IMR-90 (cell line): Measurements from ENCODE around the gene PKIG. TPM values are rescaled to one million over a fixed set of nuclear protein-coding genes. Genes with fewer than 3 reads are reported as not detected.

ENCODE experiments used
- ATAC-seq: fragments of 200-7000 bp; cut with Tn5 transposase; 2 replicates; pipeline ENCODE4 v1.9.1; 2020; ENCODE audit warnings: low read depth, mild to moderate bottlenecking, moderate library complexity
- BruUV-seq: library from RNA; stranded (reverse); fragments of 400-500 nt; replicated peaks from 2 replicates; lab custom pipeline; 2021; lab: Mats Ljungman, UMichigan
- CTCF ChIA-PET: fragments of 300-600 bp; formaldehyde crosslinking; extraction: SDS; loops from one replicate; lab custom pipeline; 2021; ENCODE audit warnings: antibody characterized with exemption; lab: Yijun Ruan, JAX
- POLR2A ChIA-PET: fragments of 300-600 bp; sonication (Branson Sonifier 250); formaldehyde crosslinking; loops from one replicate; lab custom pipeline; 2022; ENCODE audit warnings: antibody characterized with exemption; ENCODE audit not compliant: unreplicated experiment; lab: Charles Lee
- DNase-seq: peaks from one replicate; pipeline ENCODE4 v3.0.0; 2013
- H2AFZ ChIP-seq: replicated peaks from 2 replicates; pipeline ENCODE3; 2013; ENCODE audit warnings: low read length, mild to moderate bottlenecking; ENCODE audit not compliant: poor library complexity
- H2AK5ac ChIP-seq: 2 replicates; pipeline ENCODE4 v1.6.1; 2013; ENCODE audit warnings: low read depth, low read length, inconsistent platforms
- H2AK9ac ChIP-seq: replicated peaks from 2 replicates; pipeline ENCODE3; 2013; ENCODE audit warnings: mild to moderate bottlenecking, low read depth, low read length, moderate library complexity; ENCODE audit not compliant: poor library complexity
- H2BK120ac ChIP-seq: 2 replicates; pipeline ENCODE4 v1.6.1; 2013; ENCODE audit warnings: low read depth, low read length, inconsistent platforms
- H2BK15ac ChIP-seq: 3 replicates; pipeline ENCODE4 v1.6.1; 2013; ENCODE audit warnings: low read depth, low read length, inconsistent platforms
- H2BK20ac ChIP-seq: 2 replicates; pipeline ENCODE4 v1.6.1; 2013; ENCODE audit warnings: low read depth, mild to moderate bottlenecking, inconsistent platforms, low read length, moderate library complexity
- H2BK5ac ChIP-seq: 2 replicates; pipeline ENCODE4 v1.6.1; 2013; ENCODE audit warnings: mild to moderate bottlenecking, low read depth, low read length, inconsistent platforms; ENCODE audit not compliant: poor library complexity, severe bottlenecking
- H3K14ac ChIP-seq: replicated peaks from 2 replicates; pipeline ENCODE4 v1.6.1; 2013; ENCODE audit warnings: low read depth, low read length, inconsistent platforms
- H3K18ac ChIP-seq: 2 replicates; pipeline ENCODE4 v1.6.1; 2013; ENCODE audit warnings: low read depth, low read length, control low read depth
- H3K23ac ChIP-seq: 2 replicates; pipeline ENCODE4 v1.6.1; 2013; ENCODE audit warnings: low read depth, low read length, inconsistent platforms
- H3K27ac ChIP-seq: 2 replicates; pipeline ENCODE4 v1.5.1; 2013; ENCODE audit warnings: mild to moderate bottlenecking, control low read depth, low read length; ENCODE audit not compliant: insufficient read depth
- H3K27me3 ChIP-seq: 2 replicates; pipeline ENCODE4 v1.6.1; 2013; ENCODE audit warnings: low read length; ENCODE audit not compliant: control insufficient read depth, insufficient read depth
- H3K36me3 ChIP-seq: 2 replicates; pipeline ENCODE4 v1.6.1; 2013; ENCODE audit warnings: low read length, mixed read lengths; ENCODE audit not compliant: control insufficient read depth, insufficient read depth
- H3K4ac ChIP-seq: 2 replicates; pipeline ENCODE4 v1.6.1; 2013; ENCODE audit warnings: low read depth, low read length, inconsistent platforms
- H3K4me1 ChIP-seq: 2 replicates; pipeline ENCODE4 v1.6.1; 2013; ENCODE audit warnings: low read length, mixed read lengths; ENCODE audit not compliant: control insufficient read depth, insufficient read depth
- H3K4me2 ChIP-seq: 2 replicates; pipeline ENCODE4 v1.6.1; 2013; ENCODE audit warnings: low read depth, mild to moderate bottlenecking, control low read depth, low read length, moderate library complexity
- H3K4me3 ChIP-seq: 2 replicates; pipeline ENCODE4 v1.5.1; 2013; ENCODE audit warnings: low read depth, mild to moderate bottlenecking, control low read depth, low read length, moderate library complexity; ENCODE audit not compliant: insufficient read depth
- H3K56ac ChIP-seq: 2 replicates; pipeline ENCODE4 v1.6.1; 2013; ENCODE audit warnings: low read length, inconsistent platforms; ENCODE audit not compliant: insufficient read depth; ENCODE audit errors: extremely low read depth
- H3K79me1 ChIP-seq, 2 experiments: 2 replicates each; pipeline ENCODE4 v1.6.1; 2013; ENCODE audit warnings: low read length in 2 of 2, inconsistent platforms in 1 of 2, low read depth in 1 of 2
- H3K9ac ChIP-seq: 2 replicates; pipeline ENCODE4 v1.6.1; 2013; ENCODE audit warnings: low read depth, low read length, control low read depth
- H3K9me1 ChIP-seq: 2 replicates; pipeline ENCODE4 v1.6.1; 2013; ENCODE audit warnings: low read length, inconsistent platforms; ENCODE audit not compliant: insufficient read depth
- H3K9me3 ChIP-seq: 2 replicates; pipeline ENCODE4 v1.6.1; 2013; ENCODE audit warnings: low read length; ENCODE audit not compliant: control insufficient read depth, insufficient read depth
- H4K20me1 ChIP-seq: 2 replicates; pipeline ENCODE4 v1.6.1; 2013; ENCODE audit warnings: low read length, inconsistent platforms; ENCODE audit not compliant: insufficient read depth
- H4K5ac ChIP-seq: 2 replicates; pipeline ENCODE4 v1.6.1; 2013; ENCODE audit warnings: mild to moderate bottlenecking, low read depth, low read length, control low read depth
- H4K8ac ChIP-seq, 2 experiments: 2 replicates each; pipeline ENCODE4 v1.6.1; 2013; ENCODE audit warnings: low read depth in 2 of 2, low read length in 2 of 2, control low read depth in 1 of 2, inconsistent platforms in 1 of 2
- H4K91ac ChIP-seq: 2 replicates; pipeline ENCODE4 v1.6.1; 2013; ENCODE audit warnings: low read depth, low read length, inconsistent platforms; ENCODE audit not compliant: insufficient read depth
- BHLHE40 ChIP-seq: fragments of 150-350 bp; IDR thresholded peaks from 2 replicates; pipeline ENCODE4 v1.6.1; 2016; ENCODE audit warnings: mild to moderate bottlenecking, low read depth, low read length
- CEBPB ChIP-seq: IDR thresholded peaks from 2 replicates; pipeline ENCODE4 v1.6.1; 2012; ENCODE audit warnings: low read depth, low read length, improper control_type of control experiment
- CHD1 ChIP-seq: IDR thresholded peaks from 2 replicates; pipeline ENCODE4 v1.6.1; 2012; ENCODE audit warnings: low read depth, low read length, improper control_type of control experiment
- FOS ChIP-seq: fragments of 150-350 bp; IDR thresholded peaks from 2 replicates; pipeline ENCODE4 v1.6.1; 2016; ENCODE audit warnings: low read depth, low read length
- MAFK ChIP-seq: IDR thresholded peaks from 2 replicates; pipeline ENCODE4 v1.6.1; 2012; ENCODE audit warnings: low read depth, low read length, improper control_type of control experiment
- MAZ ChIP-seq: IDR thresholded peaks from 2 replicates; pipeline ENCODE4 v1.6.1; 2012; ENCODE audit warnings: low read depth, mild to moderate bottlenecking, low read length, improper control_type of control experiment, moderate library complexity, borderline replicate concordance
- MXI1 ChIP-seq: IDR thresholded peaks from 2 replicates; pipeline ENCODE4 v1.6.1; 2012; ENCODE audit warnings: low read depth, mild to moderate bottlenecking, low read length, moderate library complexity, borderline replicate concordance
- NFE2L2 ChIP-seq: fragments of 150-350 bp; IDR thresholded peaks from 2 replicates; pipeline ENCODE4 v1.6.1; 2016; ENCODE audit warnings: low read depth, mild to moderate bottlenecking, low read length
- POLR2A ChIP-seq: IDR thresholded peaks from 2 replicates; pipeline ENCODE4 v1.6.1; 2012; ENCODE audit warnings: mild to moderate bottlenecking, low read depth, low read length
- RAD21 ChIP-seq: IDR thresholded peaks from 2 replicates; pipeline ENCODE4 v1.6.1; 2012; ENCODE audit warnings: low read length, improper control_type of control experiment
- RCOR1 ChIP-seq: IDR thresholded peaks from 2 replicates; pipeline ENCODE4 v1.6.1; 2012; ENCODE audit warnings: mild to moderate bottlenecking, low read length, improper control_type of control experiment; ENCODE audit not compliant: insufficient replicate concordance
- RFX5 ChIP-seq: IDR thresholded peaks from 2 replicates; pipeline ENCODE4 v1.8.0; 2012; ENCODE audit warnings: low read depth, mild to moderate bottlenecking, low read length, moderate library complexity
- WGBS, 2 experiments: methylation state at CpG; one replicate each; pipeline versions ENCODE4 v1.1.5 to v1.1.7; 2013; ENCODE audit warnings: missing lambda C conversion rate in 2 of 2; ENCODE audit not compliant: insufficient read length in 1 of 2; ENCODE audit errors: extremely low coverage in 2 of 2; 5-methylcytosine and 5-hydroxymethylcytosine counted together
- dilution Hi-C: fragments of 300-500 bp; cut with HindIII; formaldehyde crosslinking; loops from one replicate; pipeline ENCODE4 v1.14.3; 2018; ENCODE audit warnings: low sequenced_read_pairs; ENCODE audit not compliant: unreplicated experiment
- in situ Hi-C: fragments of 300-500 bp; cut with MboI; formaldehyde crosslinking; loops from 3 replicates; pipeline ENCODE4 v1.14.3; 2019; ENCODE audit warnings: low sequenced_read_pairs, inconsistent platforms, mixed read lengths
- intact Hi-C: fragments of 100-400 bp; cut with micrococcal nuclease; formaldehyde crosslinking; loops from 2 replicates; pipeline ENCODE4 v1.10.0; 2022
- polyA plus RNA-seq, 3 experiments: library from polyadenylated mRNA; depleted of rRNA; stranded (reverse); fragments of >200 nt; gene quantifications; 2 replicates each; pipeline ENCODE4 v1.2.3, GENCODE V29; 2012; ENCODE audit warnings: low replicate concordance in 1 of 3
- total RNA-seq: library from RNA; depleted of rRNA; stranded (reverse); fragments of >200 nt; gene quantifications from 2 replicates; pipeline ENCODE4 v1.2.3, GENCODE V29; 2012
- TF ChIP-seq, protein P1 (sequence below): fragments of 150-350 bp; IDR thresholded peaks from 2 replicates; pipeline ENCODE4 v1.6.1; 2017; ENCODE audit warnings: mild to moderate bottlenecking, antibody characterized with exemption, low read length, low read depth
- TF ChIP-seq, protein P2 (sequence below): fragments of 150-350 bp; IDR thresholded peaks from 2 replicates; pipeline ENCODE4 v1.6.1; 2016; ENCODE audit warnings: low read depth, mild to moderate bottlenecking, low read length, moderate library complexity, borderline replicate concordance
- TF ChIP-seq, protein P3 (sequence below): conservative IDR thresholded peaks from 2 replicates; pipeline ENCODE4 v1.5.1; 2012; ENCODE audit warnings: mild to moderate bottlenecking, low read depth, low read length, improper control_type of control experiment

Gene PKIG
- total and polyA plus RNA-seq, 2 of the 4 experiments (the other 2 are of a cell fraction): 78.3 to 89.6 TPM

DNA sequence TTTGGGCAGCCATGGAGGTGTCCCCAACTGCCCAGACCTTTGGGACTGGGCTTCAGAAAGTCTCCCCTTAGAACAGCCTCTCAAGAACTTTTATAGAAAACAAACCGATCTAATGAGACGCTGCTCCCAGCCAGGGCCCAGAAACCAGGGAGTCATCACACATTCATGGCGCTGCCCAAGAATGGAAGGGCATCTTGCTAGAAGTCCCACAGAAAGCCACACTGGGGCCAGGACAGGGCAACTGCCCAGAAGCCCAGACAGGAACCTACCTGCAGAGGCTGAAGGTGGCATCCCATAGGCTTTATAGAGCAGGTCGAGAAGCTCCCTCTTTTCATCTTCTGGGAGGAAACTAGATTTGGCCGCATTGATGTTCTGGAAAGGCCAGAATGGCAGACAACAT is 37.7 kb downstream of the PKIG start:
- Histone ChIP-seq H4K5ac (no peak overlapping the region), H3K36me3 (peaks cover 42% of the 10 kb centered on the region), H3K9ac (no peak overlapping the region), H3K79me1 (peaks cover 0 to 3% of the 10 kb centered on the region in 2 experiments; a peak in 1 of 4 replicates), H4K91ac (no peak overlapping the region), H3K4me1 (no peaks in the 10 kb centered on the region), H3K4me2 (no peak overlapping the region), H3K9me1 (no peaks in the 10 kb centered on the region), H3K27ac (no peak overlapping the region), H2BK5ac (no peak overlapping the region), H4K20me1 (peaks cover 3% of the 10 kb centered on the region; the same call in 1 of the 2 replicates), H3K56ac (no peak overlapping the region), H2BK120ac (no peak overlapping the region), H2BK20ac (no peak overlapping the region), H3K4me3 (no peak overlapping the region), H3K4ac (no peak overlapping the region), H3K27me3 (no peaks in the 10 kb centered on the region), H3K18ac (no peak overlapping the region), H2BK15ac (no peak overlapping the region), H2AK9ac (no peak overlapping the region), H3K9me3 (peaks cover 7% of the 10 kb centered on the region), H4K8ac (no peak overlapping the region), H3K14ac (no peak overlapping the region), H2AK5ac (no peak overlapping the region), H3K23ac (no peak overlapping the region), H2AFZ (no peak overlapping the region)
- BruUV-seq: no TSS peak
- ATAC-seq (no peak), DNase-seq (no peak)
- intact Hi-C loops (no loop called here), in situ Hi-C loops (no loop called here), dilution Hi-C loops (no loop called here)
- 100% methylated on average over 2 of the region's 5 CpGs; no CpG with 5 or more reads in 1 of the 2 experiments for whole genome bisulfite sequencing, 2 experiments
- ChIA-PET POLR2A (no interaction called here), CTCF (interaction anchor here (1.0 kb wide), 1 partner anchor 64 kb away, joined by 3 read pairs; no protein-coding TSS in a partner anchor)
- TF ChIP-seq MAZ: no peak
- TF ChIP-seq MAFK: no peak
- no peak for TF ChIP-seq MXI1
- no peak for TF ChIP-seq RAD21
- TF ChIP-seq CEBPB: no peak
- no peak for TF ChIP-seq RCOR1
- no peak for TF ChIP-seq CHD1
- TF ChIP-seq RFX5: no peak
- no peak for TF ChIP-seq FOS
- TF ChIP-seq POLR2A: no peak
- TF ChIP-seq, protein P1, sequence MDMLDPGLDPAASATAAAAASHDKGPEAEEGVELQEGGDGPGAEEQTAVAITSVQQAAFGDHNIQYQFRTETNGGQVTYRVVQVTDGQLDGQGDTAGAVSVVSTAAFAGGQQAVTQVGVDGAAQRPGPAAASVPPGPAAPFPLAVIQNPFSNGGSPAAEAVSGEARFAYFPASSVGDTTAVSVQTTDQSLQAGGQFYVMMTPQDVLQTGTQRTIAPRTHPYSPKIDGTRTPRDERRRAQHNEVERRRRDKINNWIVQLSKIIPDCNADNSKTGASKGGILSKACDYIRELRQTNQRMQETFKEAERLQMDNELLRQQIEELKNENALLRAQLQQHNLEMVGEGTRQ: no peak
- no peak for TF ChIP-seq NFE2L2
- TF ChIP-seq, protein P2, sequence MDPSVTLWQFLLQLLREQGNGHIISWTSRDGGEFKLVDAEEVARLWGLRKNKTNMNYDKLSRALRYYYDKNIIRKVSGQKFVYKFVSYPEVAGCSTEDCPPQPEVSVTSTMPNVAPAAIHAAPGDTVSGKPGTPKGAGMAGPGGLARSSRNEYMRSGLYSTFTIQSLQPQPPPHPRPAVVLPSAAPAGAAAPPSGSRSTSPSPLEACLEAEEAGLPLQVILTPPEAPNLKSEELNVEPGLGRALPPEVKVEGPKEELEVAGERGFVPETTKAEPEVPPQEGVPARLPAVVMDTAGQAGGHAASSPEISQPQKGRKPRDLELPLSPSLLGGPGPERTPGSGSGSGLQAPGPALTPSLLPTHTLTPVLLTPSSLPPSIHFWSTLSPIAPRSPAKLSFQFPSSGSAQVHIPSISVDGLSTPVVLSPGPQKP: no peak
- no peak for TF ChIP-seq BHLHE40
- TF ChIP-seq, protein P3, sequence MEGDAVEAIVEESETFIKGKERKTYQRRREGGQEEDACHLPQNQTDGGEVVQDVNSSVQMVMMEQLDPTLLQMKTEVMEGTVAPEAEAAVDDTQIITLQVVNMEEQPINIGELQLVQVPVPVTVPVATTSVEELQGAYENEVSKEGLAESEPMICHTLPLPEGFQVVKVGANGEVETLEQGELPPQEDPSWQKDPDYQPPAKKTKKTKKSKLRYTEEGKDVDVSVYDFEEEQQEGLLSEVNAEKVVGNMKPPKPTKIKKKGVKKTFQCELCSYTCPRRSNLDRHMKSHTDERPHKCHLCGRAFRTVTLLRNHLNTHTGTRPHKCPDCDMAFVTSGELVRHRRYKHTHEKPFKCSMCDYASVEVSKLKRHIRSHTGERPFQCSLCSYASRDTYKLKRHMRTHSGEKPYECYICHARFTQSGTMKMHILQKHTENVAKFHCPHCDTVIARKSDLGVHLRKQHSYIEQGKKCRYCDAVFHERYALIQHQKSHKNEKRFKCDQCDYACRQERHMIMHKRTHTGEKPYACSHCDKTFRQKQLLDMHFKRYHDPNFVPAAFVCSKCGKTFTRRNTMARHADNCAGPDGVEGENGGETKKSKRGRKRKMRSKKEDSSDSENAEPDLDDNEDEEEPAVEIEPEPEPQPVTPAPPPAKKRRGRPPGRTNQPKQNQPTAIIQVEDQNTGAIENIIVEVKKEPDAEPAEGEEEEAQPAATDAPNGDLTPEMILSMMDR: no peak
